Gastroesophageal sphincter (tissue), 3 donors: Measurements from ENCODE around the gene TRIM40.

Experiments used
- EP300 ChIP-seq: sonication (generic); formaldehyde crosslinking; IDR thresholded peaks from one replicate; pipeline ENCODE4 v1.6.1; 2017; ENCODE audit warnings: antibody characterized with exemption, mild to moderate bottlenecking
- POLR2A ChIP-seq, 2 donors: fragments of 450-650 bp; IDR thresholded peaks; one replicate each; pipeline ENCODE4 v1.6.1; 2017; ENCODE audit warnings: antibody characterized with exemption in 2 of 2, mild to moderate bottlenecking in 2 of 2, moderate library complexity in 1 of 2
- TF ChIP-seq, protein P1 (sequence below), 4 experiments: fragments of 200-600 bp in 2 of 4; fragments of 450-650 bp in 2 of 4; sonication (generic) in 1 of 4; IDR thresholded peaks; one replicate each; pipeline ENCODE4 v1.5.1; 2017 to 2019; ENCODE audit warnings: antibody characterized with exemption in 4 of 4, mild to moderate bottlenecking in 2 of 4, moderate library complexity in 2 of 4

DNA sequence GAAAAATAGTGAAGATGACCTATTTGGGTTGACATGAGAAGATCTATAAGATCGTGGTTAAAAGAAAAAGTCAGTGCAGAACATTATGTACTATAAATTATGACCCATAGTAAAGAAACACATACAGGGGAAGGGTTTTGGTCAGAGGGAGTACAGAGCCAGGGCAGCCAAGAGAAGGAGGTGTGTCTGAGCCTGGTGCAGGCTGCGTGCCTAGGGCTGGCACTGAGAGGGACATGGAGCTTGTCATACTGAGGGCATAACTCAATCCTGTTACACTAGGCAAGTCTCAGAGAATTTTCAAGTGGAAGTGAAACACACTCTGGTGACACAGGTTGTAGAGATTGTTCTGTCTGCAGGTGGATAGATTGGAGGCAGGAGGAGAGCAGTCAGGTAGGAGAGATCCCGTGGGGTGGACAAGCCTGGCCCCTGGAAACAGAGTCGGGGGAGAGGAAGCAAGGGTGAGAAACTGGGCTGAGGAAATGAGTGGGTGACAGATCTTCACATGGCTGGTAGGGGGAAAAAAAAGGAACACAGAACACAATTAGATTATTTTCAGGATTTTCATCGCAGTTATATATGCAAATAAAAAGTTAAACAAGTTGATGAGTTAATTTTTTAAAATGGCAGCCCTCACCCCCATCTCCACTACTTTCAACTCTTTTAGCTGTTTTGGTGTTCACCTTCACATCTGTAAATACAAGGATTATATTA lies 41.8 kb upstream of the TRIM40 start:
- TF ChIP-seq, protein P1, sequence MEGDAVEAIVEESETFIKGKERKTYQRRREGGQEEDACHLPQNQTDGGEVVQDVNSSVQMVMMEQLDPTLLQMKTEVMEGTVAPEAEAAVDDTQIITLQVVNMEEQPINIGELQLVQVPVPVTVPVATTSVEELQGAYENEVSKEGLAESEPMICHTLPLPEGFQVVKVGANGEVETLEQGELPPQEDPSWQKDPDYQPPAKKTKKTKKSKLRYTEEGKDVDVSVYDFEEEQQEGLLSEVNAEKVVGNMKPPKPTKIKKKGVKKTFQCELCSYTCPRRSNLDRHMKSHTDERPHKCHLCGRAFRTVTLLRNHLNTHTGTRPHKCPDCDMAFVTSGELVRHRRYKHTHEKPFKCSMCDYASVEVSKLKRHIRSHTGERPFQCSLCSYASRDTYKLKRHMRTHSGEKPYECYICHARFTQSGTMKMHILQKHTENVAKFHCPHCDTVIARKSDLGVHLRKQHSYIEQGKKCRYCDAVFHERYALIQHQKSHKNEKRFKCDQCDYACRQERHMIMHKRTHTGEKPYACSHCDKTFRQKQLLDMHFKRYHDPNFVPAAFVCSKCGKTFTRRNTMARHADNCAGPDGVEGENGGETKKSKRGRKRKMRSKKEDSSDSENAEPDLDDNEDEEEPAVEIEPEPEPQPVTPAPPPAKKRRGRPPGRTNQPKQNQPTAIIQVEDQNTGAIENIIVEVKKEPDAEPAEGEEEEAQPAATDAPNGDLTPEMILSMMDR (IDR thresholded peaks at IDR 0.05): no peak
- TF ChIP-seq POLR2A (IDR thresholded peaks at IDR 0.05) (no peak), EP300 (no peak)
